G401 (cell line): ENCODE data around the gene CYLD. TPM values are rescaled to one million over a fixed set of nuclear protein-coding genes. Genes with fewer than 3 reads are reported as not detected.

ENCODE experiments used
- DNase-seq: peaks from one replicate; pipeline ENCODE4 v3.0.0-alpha.2; 2015; ENCODE audit warnings: low spot score
- in situ Hi-C: cut with HindIII; loops from 2 replicates; pipeline ENCODE4 v1.10.0; 2016; ENCODE audit warnings: low sequenced_read_pairs, mixed read lengths
- total RNA-seq: library from RNA; depleted of rRNA; stranded (reverse); fragments of >200 nt; shearing (Covaris generic); gene quantifications from 2 replicates; pipeline ENCODE4 v1.2.3, GENCODE V29; 2014; rRNA removed

CYLD gene
- 4.5 and 6.0 TPM in 2 replicates for total RNA-seq

DNA sequence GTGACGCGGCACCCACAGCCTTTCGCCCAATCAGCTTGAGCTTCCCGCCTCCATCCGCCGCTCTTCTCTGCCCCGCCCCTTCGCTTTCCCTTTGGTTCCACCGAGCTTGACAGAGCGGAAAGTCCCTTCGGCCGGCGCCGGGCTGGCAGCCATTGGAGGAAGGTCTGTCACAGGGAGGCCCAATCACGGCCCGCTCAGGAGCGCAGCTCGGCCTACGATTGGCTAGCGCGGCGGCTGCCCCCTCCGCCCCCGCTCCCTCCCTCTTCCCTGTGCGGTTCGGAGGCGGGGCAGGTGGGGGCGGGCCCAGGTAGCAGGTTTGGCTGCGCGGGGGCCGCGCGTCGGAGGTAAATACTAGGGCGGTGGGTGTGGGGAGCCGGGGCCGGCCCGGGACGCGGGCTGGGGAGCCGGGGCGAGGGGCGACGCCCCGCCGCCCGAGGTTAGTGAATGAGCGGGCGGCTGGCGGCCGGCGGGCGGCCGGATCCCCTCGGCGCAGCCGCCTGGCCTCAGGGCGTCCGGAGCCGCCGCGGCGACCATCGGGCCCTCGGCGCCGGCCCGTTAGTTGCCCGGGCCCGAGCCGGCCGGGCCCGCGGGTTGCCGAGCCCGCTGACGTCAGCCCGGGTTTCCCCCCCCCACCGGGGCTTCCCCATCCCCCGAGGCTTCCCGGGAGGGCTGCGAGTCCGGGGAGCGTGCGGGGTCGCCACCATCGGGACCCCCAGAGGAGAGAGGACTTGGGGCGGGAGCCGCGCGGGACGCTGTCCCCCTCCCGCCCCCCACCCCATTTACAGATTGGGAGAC is at the start of gene CYLD:
Gene CYLD (plus strand): TSS at position 306 of the 795 bp plus-strand sequence. CDS start 7,613 bp downstream, outside the sequence.
- peak; percentile 100 for DNase-seq
- in situ Hi-C loops: no loop called here

DNA sequence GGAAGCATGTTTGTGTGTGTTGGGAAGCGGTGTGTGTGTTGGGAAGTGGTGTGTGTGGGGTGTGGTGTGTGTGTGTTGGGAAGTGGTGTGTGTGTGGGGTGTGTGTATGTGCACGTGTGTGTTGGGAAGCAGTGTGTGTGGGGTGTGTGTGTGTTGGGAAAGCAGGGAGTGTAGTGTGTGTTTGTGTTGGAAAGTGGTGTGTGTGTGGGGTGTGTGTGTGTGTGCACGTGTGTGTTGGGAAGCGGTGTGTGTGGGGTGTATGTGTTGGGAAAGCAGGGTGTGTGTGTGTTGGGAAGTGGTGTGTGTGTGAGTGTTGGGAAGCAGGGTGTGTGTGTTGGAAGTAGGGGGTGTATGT is 49.3 kb upstream of the CYLD start:
- in situ Hi-C loops: no loop called here

DNA sequence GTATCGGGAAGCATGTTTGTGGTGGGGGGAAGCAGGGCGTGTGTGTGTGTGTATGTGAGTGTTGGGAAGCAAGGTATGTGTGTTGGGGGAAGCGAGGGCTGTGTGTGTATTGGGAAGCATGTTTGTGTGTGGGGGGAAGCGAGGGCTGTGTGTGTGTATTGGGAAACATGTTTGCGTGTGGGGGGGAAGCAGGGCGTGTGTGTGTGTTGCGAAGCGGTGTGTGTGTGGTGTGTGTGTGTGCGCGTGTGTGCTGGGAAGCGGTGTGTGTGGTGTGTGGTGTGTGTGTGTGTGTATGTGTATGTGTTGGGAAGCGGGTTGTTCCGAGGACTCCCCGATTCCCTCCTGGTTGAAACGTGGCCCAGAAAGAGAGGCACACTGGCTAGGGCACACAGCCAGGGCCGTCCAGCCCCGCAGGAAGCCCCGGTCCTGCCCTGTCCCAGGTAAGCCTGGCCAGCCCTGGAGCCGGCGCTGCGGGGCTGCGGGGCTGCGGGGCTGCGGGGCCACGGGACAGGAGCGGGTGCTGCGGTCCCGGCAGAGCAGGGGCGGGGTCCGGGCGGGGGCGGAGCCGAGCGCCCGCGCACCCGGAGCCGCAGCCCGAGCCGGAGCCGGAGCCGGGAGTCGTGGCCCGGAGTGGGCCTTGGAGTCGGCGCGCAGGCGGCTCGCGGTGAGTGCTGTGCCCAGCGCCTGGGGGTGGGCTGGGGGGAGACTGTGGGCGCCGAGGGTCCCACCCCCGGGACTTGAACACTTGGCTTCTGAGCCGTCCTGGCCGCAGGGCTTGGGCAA is 48.7 kb upstream of the CYLD start, which contains the start of gene NOD2:
Gene NOD2 (plus strand): TSS at position 608 of the 783 bp plus-strand sequence. CDS start 5,890 bp downstream, outside the sequence.
- in situ Hi-C loops: no loop called here

More for the DNA sequence above, 49.3 kb upstream of the CYLD start:
- no peak for DNase-seq

DNA sequence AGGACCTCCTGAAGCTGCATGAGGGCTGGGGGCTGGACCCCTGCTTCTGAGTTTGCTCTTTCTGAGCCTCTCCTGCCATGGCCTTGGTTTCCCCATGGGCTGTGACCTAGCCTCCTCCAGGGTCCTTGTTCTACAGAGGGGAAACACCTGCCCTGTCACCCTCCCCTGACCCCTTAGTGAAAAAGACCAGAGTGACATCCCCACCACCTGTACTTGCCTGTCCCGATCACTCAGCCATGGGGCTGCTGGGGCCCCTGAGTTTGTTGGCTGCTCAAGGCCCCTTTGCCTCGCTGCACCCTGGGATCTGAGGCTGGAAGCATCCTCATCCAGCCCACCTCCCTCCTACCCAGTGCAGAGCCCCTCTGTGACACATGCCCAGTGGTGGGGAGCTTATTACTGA is 47.7 kb upstream of the CYLD start:
- in situ Hi-C loops: no loop called here
- DNase-seq: no peak

More for the DNA sequence above, 48.7 kb upstream of the CYLD start, which contains the start of gene NOD2:
- no peak for DNase-seq

DNA sequence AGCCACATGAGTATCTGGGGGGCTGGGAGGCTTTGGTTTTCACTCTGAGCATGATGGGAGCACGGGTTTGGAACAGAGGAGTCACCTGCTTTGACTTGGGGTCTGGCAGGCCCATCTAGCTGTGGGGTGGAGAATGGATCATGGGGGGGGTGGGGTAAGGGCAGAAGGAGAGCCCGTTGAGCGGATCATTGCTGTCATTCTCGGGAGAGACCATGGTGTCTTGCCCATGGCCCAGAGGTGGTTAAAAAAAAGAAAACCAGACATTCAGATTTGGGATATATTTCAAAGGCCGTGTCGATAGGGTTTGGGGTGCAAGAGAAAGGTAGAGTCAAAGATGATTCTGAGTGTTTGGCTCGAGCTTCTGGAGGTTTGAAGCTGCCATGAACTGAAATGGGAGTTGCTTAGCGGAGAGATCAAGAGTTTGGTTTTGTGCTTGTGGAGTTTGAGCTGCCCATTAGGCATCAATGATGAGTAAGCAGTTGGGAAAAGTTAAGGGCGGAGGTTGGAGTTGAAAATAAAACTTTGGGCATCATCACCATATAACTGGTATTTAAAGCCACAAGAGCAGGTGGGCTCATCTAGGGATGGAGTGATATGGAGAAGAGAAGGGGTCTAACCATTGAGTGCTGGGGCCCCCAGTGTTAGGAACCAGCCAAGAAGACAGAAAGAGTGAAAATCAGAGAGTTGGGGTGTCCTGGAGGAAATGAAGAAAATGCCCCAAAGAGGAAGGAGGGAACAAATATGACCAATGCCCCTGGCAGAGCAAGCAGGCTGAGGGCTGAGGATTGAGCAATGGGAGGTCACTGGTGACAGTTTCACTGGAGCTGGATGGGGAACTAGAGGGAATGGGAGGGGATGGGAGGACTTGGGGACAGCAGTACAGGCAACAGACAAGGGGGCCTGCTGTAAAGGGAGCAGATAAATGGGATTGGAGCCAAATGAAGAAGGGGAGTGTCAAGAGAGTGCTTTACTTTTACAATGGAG is 46.6 kb upstream of the CYLD start:
- in situ Hi-C loops: no loop called here
- no peak for DNase-seq

DNA sequence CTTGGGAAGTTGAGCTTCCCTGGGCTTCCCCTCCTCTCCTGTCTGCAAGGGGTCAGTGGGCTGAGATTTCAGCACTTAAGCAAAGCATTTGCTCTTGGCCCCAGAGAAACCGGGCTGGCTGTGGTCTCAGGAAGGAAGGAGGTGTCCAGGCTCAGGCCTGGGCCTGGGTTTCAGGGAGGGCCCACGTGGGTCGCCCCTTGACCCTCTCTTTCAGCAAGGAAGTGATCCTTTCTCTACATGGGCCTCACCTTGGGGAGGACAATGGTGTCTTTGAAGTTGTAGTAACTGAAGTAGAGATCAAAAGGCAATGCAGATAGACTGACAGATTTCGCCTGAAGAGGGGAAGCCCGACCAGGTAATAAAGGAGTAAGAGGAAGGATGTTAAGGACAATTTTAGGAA is 45.8 kb upstream of the CYLD start:
- in situ Hi-C loops: no loop called here
- DNase-seq: no peak

DNA sequence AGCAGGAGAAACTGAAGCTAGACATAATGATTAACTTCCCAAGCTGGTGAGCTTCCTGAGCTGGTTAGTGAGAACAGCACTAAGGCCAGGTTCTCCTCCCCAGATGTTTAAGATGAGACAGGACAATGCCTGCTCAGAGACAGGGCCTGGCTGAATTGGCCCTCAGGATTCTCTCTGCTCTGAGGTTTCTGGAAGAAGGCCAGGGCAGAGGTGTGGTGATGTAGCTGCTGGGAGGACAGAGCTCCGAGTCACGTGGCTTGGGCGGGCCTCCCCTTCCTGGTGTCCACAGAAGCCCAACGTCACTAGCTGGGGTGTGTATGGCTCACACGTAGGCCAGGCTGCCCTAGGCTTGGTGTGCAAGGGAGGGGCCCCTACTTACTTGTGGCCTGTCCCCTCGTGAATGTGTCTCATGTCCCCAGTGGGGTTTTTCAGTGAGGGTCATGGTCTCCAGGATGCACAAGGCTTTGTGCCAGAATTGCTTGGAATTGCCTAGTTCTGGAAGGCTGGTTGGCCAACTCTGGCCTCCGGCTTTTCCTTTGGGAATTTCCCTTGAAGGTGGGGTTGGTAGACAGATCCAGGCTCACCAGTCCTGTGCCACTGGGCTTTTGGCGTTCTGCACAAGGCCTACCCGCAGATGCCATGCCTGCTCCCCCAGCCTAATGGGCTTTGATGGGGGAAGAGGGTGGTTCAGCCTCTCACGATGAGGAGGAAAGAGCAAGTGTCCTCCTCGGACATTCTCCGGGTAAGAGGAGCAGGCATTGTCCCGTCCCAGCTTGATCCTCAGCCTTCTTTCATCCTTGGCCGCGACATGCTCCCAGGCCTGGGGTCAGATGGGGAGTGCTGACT is 45.1 kb upstream of the CYLD start:
- DNase-seq: no peak
- in situ Hi-C loops: no loop called here

DNA sequence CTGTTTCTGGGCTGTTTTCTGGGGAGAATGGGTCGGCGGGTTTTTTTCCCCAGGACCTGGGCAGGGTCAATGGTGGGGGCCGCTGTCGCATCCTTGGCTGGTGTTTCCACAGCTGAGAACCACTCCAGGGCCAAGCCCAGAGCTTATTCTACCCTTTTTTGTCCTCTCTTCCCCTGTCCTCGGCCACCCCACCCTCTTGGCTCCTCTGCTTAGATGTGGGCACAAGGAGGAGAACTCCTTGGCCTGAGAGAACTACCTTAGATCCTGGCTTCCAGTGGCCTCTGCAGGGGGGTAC is 44.5 kb upstream of the CYLD start:
- in situ Hi-C loops: no loop called here
- DNase-seq: no peak

DNA sequence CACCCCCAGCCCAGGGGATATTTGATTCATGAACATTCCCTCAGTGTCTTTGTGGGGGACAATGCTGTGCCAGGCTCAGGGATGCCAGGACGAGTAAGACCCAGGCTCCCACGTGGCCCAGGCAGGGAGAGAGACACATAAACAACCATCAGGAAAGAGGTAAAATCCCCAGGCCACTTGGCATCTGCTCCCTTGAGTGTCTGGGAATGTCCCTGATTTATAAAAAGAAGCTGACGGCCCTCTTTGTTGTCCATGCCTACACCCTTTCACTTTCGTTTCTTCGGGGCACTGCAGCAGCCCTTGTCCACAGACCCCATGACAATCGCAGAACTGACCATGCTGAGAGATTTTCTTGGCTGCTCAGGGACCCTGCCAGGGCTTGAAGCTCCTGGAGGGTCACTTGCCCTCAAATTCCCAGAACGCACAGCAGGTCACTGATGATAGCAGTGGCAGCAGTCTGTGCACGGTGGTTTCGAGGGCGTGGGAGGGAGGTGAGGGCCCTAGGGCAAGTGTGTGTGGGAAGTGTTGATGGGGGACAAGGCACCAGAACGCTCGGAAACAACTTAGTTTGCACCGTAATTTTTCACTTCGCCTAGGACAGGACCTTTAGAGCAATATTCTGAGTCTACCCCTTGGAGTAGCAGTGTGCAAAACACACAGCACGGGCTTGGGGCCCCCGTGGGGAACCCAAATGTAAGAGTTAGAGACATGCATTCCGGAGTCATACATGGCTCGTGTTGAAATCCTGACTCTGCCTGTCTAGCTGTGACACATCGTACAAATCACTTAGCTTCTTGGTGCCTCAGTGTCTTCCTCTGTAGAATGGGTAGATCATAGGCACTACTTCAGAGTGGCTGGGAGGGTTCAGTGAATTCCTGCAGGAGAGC is 43.8 kb upstream of the CYLD start:
- DNase-seq: no peak
- in situ Hi-C loops: no loop called here

DNA sequence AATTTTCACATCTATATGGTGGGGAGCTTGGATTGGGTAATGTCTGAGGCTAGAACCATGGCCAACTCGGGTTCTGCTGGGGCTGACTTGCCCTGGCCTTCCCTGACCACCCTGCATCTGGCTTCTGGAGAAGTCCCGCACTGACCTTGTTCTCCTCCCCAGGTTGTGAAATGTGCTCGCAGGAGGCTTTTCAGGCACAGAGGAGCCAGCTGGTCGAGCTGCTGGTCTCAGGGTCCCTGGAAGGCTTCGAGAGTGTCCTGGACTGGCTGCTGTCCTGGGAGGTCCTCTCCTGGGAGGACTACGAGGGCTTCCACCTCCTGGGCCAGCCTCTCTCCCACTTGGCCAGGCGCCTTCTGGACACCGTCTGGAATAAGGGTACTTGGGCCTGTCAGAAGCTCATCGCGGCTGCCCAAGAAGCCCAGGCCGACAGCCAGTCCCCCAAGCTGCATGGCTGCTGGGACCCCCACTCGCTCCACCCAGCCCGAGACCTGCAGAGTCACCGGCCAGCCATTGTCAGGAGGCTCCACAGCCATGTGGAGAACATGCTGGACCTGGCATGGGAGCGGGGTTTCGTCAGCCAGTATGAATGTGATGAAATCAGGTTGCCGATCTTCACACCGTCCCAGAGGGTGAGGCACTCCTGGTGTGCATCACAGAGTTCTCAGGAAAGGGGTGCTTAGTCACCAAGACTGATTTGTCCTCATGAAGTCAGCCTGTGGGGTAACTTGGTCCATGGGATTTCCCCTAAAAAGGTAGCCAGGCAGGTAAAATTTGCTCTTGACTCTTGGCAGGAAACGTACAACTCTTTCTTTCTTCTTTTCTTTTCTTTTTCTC is 42.3 kb upstream of the CYLD start:
- in situ Hi-C loops: no loop called here
- no peak for DNase-seq

DNA sequence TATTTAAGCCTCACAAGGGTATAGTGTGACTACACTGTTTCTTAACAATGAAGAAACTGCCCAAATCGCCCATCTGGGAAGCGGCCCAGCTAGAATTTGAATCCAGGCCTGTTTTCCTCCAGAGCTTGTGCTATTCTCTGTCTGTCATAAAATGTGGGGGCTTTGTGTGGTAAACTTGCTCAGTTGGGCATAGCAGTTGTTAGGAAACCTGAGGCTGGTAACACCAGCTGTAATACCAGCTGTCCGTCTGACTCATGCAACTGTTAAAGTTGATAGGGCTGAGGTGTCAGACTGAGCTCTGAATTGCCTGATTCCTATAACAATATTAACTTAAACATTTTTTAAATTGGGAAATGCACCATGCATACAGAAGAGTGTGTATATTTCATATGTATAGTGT is 39.2 kb upstream of the CYLD start:
- in situ Hi-C loops: no loop called here
- no peak for DNase-seq

DNA sequence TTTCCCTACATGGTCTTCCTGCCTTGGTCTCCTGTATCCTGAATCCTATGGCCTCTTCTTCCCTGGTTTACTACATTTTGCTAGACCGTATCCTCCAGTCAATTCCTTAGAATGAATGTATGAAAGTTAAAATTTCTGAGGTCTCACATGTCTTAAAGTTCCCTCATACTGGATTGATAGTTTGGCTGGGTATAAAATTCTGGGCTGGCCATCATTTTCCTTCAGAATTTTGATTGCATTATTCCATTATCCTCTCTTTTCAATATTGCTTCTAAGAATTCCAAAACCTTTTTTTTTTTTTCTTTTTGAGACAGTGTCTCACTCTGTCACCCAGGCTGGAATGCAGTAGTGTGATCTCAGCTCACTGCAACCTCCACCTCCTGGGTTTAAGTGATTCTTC is 37.6 kb upstream of the CYLD start:
- in situ Hi-C loops: no loop called here
- no peak for DNase-seq

DNA sequence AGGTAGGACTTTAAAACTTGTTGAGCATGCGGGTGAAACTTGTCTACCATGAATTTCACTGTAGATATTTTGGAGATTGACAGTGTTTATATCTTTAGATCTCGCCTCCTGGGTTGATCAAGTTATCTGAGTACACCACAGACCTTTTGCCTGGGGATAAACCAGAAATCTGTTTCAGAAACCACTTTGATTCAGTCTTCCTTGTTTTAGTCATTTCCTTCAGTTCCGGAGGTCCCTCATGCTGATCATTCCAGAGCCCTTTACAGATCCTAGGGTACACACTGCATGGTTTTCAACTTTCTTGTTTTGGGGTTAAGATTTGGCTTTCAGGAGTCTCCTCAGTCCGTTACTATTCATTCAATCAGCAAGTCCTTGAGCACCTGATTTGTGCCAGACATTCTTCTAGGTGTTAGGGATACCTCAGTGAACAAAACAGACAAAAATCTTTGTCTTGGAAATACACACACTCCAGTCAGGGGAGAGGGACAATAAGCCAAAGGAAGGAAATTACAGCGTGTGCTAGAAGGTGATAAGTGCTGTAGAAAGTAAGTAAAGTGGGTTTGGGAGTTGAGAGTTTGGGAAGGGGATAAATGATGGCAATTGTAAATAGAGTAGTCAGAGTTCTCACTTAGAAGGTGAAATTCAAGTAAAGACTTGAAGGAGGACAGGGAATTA is 36.3 kb upstream of the CYLD start:
- DNase-seq: no peak
- in situ Hi-C loops: no loop called here

DNA sequence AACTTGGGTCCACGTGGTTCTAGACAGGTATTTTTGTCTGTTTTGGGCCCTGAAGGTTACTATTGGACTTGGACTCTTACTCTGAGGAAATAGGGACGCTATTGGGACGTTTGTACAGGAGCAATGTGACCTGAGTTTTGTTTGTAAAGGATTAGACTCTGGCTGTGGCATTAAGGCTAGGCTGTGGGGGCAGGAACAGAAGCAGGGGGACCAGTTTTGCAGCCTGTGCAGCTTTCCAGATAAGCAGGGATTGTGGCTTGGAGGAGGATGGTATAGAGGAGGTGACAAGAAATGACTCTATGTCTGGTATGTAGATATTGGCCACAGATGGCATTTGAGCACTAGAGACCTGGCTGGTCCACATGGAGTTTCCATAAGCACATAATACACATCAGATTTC is 35.6 kb upstream of the CYLD start:
- in situ Hi-C loops: no loop called here
- DNase-seq: no peak

DNA sequence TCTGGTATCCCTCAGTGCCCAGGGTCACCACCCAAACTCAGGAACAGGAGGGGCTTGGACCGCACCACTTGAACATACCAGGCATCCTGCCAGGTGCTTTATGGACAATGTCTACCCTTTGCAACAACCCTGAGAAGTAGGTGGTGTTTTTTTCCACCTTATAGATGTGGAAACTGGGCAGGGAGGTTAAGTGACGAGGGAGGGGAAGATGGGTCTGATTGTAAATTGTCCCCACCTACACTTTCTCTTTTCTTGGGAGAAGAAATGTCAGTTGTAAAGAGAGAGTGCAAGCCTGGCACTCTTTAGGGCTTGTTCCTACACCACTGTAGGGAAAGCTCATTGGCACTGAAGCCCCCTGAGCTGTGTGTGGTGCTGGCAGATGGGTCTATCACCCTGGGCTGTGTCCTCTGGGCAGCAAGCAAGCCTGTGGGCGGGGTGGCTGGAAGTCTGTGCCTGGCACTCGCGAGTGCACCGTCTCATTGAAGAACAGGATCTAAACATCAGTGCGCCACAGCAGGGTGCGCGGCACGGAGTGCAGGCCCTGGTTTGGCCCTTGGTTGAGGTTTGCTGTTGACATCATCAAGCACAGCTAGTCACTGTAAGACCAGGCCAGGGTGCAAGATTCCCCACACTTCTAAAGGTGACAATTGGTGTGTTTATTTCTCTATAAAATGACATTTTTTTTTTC is 33.4 kb upstream of the CYLD start:
- in situ Hi-C loops: no loop called here

More for the DNA sequence above, 33.4 kb upstream of the CYLD start:
- no peak for DNase-seq
